ENCODE data around the gene EPC2. TPM values are rescaled to one million over a fixed set of nuclear protein-coding genes. Genes with fewer than 3 reads are reported as not detected.

Gene EPC2
- total RNA-seq, 1 donor from 2014 or later = 39.3 TPM

DNA sequence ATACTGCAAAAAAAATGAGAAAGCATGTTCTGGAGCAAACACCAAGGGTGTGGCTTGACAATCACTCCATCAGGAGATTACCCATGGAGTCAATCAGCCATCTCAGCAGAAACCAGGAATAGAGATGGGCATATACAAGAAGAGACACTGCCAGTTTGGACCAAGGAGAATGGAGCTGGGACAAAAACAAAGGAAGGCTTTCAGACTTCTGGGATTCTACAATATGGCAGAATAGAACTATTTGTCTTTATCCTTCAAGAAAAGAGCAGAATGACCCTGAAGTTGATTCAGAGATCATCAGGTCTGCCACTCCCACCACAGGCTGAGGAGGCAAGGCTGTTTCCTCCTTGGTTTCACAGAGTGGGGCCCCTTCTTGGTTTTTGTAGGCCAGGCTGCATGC, 182.2 kb downstream of the EPC2 start:
- Mint-ChIP-seq H3K9me3 (peaks cover 2% of the 10 kb centered on the region), H3K4me1 (no peaks in the 10 kb centered on the region), H3K36me3 (no peaks in the 10 kb centered on the region), H3K4me3 (no peak overlapping the region), H3K27me3 (ENCODE audit: insufficient read depth, low read depth) (peaks cover 4% of the 10 kb centered on the region), H3K27ac (no peak overlapping the region)
- no peak overlapping the region for H3K4me3 ChIP-seq
- no peaks in the 10 kb centered on the region for H3F3A ChIP-seq (ENCODE audit: low read depth)
- H3K27ac ChIP-seq = no peak overlapping the region
- no peak for TF ChIP-seq EZH2phosphoT487 (IDR thresholded peaks at IDR 0.05)
- TF ChIP-seq, protein P1, sequence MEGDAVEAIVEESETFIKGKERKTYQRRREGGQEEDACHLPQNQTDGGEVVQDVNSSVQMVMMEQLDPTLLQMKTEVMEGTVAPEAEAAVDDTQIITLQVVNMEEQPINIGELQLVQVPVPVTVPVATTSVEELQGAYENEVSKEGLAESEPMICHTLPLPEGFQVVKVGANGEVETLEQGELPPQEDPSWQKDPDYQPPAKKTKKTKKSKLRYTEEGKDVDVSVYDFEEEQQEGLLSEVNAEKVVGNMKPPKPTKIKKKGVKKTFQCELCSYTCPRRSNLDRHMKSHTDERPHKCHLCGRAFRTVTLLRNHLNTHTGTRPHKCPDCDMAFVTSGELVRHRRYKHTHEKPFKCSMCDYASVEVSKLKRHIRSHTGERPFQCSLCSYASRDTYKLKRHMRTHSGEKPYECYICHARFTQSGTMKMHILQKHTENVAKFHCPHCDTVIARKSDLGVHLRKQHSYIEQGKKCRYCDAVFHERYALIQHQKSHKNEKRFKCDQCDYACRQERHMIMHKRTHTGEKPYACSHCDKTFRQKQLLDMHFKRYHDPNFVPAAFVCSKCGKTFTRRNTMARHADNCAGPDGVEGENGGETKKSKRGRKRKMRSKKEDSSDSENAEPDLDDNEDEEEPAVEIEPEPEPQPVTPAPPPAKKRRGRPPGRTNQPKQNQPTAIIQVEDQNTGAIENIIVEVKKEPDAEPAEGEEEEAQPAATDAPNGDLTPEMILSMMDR (IDR thresholded peaks at IDR 0.05) = no peak
- no peak for TF ChIP-seq EZH2 (IDR thresholded peaks at IDR 0.05)
- H4K20me1 ChIP-seq (ENCODE audit: low read depth) = no peaks in the 10 kb centered on the region
- H3K79me2 ChIP-seq (ENCODE audit: low read depth) = no peaks in the 10 kb centered on the region
- no peaks in the 10 kb centered on the region for H3K27me3 ChIP-seq
- no peaks in the 10 kb centered on the region for H3K4me1 ChIP-seq
- DNase-seq (ENCODE audit: low spot score) = no peak
- H3K9me3 ChIP-seq (ENCODE audit: low read depth) = no peaks in the 10 kb centered on the region
- no peak overlapping the region for H3K9ac ChIP-seq
- no peak overlapping the region for H3K4me2 ChIP-seq
- no peak overlapping the region for H2AFZ ChIP-seq (replicated peaks)
- no peaks in the 10 kb centered on the region for H3K36me3 ChIP-seq

DNA sequence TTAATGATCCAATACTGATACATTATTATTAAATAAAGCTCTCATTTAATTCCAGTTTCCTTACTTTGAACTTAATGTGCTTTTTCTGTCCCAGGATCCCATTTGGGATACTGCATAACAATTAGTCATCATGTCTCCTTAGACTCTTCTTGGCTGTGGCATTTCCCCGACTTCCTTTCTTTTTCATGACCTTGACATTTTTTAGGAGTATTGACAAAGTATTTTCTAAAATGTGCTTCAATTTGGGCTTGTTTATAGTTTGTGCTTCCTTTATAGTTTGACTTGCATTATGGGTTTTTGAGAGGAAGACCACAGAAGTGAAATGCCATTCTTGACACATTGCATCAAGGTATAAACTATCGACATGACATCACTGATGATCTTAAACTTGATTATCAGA, 184.4 kb downstream of the EPC2 start:
- H3K4me1 ChIP-seq = no peaks in the 10 kb centered on the region
- Mint-ChIP-seq H3K9me3 (peaks cover 2% of the 10 kb centered on the region), H3K36me3 (no peaks in the 10 kb centered on the region), H3K27me3 (ENCODE audit: insufficient read depth, low read depth) (peaks cover 7% of the 10 kb centered on the region), H3K27ac (no peak overlapping the region), H3K4me3 (no peak overlapping the region), H3K4me1 (no peaks in the 10 kb centered on the region)
- no peaks in the 10 kb centered on the region for H3K9me3 ChIP-seq (ENCODE audit: low read depth)
- no peaks in the 10 kb centered on the region for H4K20me1 ChIP-seq (ENCODE audit: low read depth)
- H2AFZ ChIP-seq (replicated peaks) = no peak overlapping the region
- no peaks in the 10 kb centered on the region for H3K36me3 ChIP-seq
- no peak for DNase-seq (ENCODE audit: low spot score)
- H3K27ac ChIP-seq = no peak overlapping the region
- no peak overlapping the region for H3K4me2 ChIP-seq
- TF ChIP-seq, protein P1 (IDR thresholded peaks at IDR 0.05) = no peak
- TF ChIP-seq EZH2phosphoT487 (IDR thresholded peaks at IDR 0.05) = no peak
- no peak for TF ChIP-seq EZH2 (IDR thresholded peaks at IDR 0.05)
- H3K79me2 ChIP-seq (ENCODE audit: low read depth) = no peaks in the 10 kb centered on the region
- H3K27me3 ChIP-seq = no peaks in the 10 kb centered on the region
- H3K4me3 ChIP-seq = no peak overlapping the region
- H3F3A ChIP-seq (ENCODE audit: low read depth) = no peaks in the 10 kb centered on the region
- no peak overlapping the region for H3K9ac ChIP-seq

DNA sequence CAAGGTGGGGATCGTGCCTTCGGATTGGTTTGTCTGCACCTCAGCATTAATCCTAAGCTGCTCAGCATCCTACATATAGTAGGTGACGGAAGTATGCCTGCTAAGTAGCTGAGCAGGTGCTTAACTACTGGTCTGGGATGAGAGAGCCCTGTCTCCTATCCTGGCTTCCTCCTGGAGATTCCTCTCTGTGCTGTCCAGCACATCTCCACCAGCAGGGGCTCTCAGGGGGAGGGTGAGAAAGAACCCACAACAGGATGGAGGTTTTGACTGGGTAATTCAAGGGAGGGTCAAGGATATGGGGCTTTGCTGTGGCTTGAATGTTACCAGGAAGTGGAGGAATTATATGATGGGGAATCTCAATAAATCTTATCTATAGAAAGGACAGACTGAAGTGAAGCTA, 185.1 kb downstream of the EPC2 start:
- H3F3A ChIP-seq (ENCODE audit: low read depth) = no peaks in the 10 kb centered on the region
- H3K4me1 ChIP-seq = no peaks in the 10 kb centered on the region
- Mint-ChIP-seq H3K36me3 (no peaks in the 10 kb centered on the region), H3K4me1 (no peaks in the 10 kb centered on the region), H3K27me3 (ENCODE audit: insufficient read depth, low read depth) (peaks cover 7% of the 10 kb centered on the region), H3K9me3 (peaks cover 2% of the 10 kb centered on the region), H3K4me3 (no peak overlapping the region), H3K27ac (no peak overlapping the region)
- H3K9ac ChIP-seq = no peak overlapping the region
- no peak for TF ChIP-seq EZH2 (IDR thresholded peaks at IDR 0.05)
- TF ChIP-seq EZH2phosphoT487 (IDR thresholded peaks at IDR 0.05) = no peak
- TF ChIP-seq, protein P1 (IDR thresholded peaks at IDR 0.05) = no peak
- H3K9me3 ChIP-seq (ENCODE audit: low read depth) = no peaks in the 10 kb centered on the region
- H2AFZ ChIP-seq (replicated peaks) = no peak overlapping the region
- no peak overlapping the region for H3K4me2 ChIP-seq
- H3K27ac ChIP-seq = no peak overlapping the region
- no peaks in the 10 kb centered on the region for H4K20me1 ChIP-seq (ENCODE audit: low read depth)
- no peak overlapping the region for H3K4me3 ChIP-seq
- no peaks in the 10 kb centered on the region for H3K36me3 ChIP-seq
- DNase-seq (ENCODE audit: low spot score) = no peak
- H3K79me2 ChIP-seq (ENCODE audit: low read depth) = no peaks in the 10 kb centered on the region
- H3K27me3 ChIP-seq = no peaks in the 10 kb centered on the region
